T-helper 1 cell (primary cell): ENCODE measurements around the gene CTDSPL.
"Not testable (repeated sequence)": the region's sequence is repeated elsewhere in the genome, so short reads cannot be mapped to it uniquely, and the experiment has no call there.

Source experiments
- DNase-seq, 5 donors: peaks; one replicate each; pipeline ENCODE4 v3.0.0-alpha.2; 2012 to 2020

The CTDSPL gene

GRCh38 chr3:37969596-37970100 is 108.0 kb downstream of the CTDSPL start:
- DNase-seq, result no peak

GRCh38 chr3:37970802-37971201 is 109.1 kb downstream of the CTDSPL start:
- DNase-seq, result no peak

GRCh38 chr3:37971467-37971866 is 109.8 kb downstream of the CTDSPL start:
- no peak for DNase-seq

GRCh38 chr3:37972056-37972455 is 110.4 kb downstream of the CTDSPL start:
- DNase-seq, result not testable (repeated sequence)

GRCh38 chr3:37973246-37974054 is 111.8 kb downstream of the CTDSPL start:
- no peak for DNase-seq

- DNase-seq, result peak; percentile 29 to 66 (median 57)
Measured at GRCh38 chr3:37974121-37975083, 112.7 kb downstream of the CTDSPL start.

- no peak for DNase-seq
Measured at GRCh38 chr3:37979541-37980461, 118.1 kb downstream of the CTDSPL start.

GRCh38 chr3:37980462-37981347 is 119.0 kb downstream of the CTDSPL start:
- DNase-seq, result no peak

- DNase-seq, result no peak
Measured at GRCh38 chr3:37981348-37981664, 119.6 kb downstream of the CTDSPL start.

GRCh38 chr3:37982331-37982730 is 120.7 kb downstream of the CTDSPL start:
- no peak for DNase-seq

- no peak for DNase-seq
Measured at GRCh38 chr3:37984051-37984450, 122.4 kb downstream of the CTDSPL start.

- no peak for DNase-seq
Measured at GRCh38 chr3:37984596-37984995, 122.9 kb downstream of the CTDSPL start.

GRCh38 chr3:37985637-37986320 is 124.1 kb downstream of the CTDSPL start:
- DNase-seq, result no peak

- DNase-seq, result no peak
Measured at GRCh38 chr3:37986479-37987314, 125.0 kb downstream of the CTDSPL start.

- DNase-seq, result no peak
Measured at GRCh38 chr3:37987315-37987697, 125.6 kb downstream of the CTDSPL start.

GRCh38 chr3:37987751-37988179 is 126.1 kb downstream of the CTDSPL start:
- DNase-seq, result no peak

- not testable (repeated sequence) for DNase-seq
Measured at GRCh38 chr3:37988376-37988775, 126.7 kb downstream of the CTDSPL start.

GRCh38 chr3:37988931-37989525 is 127.3 kb downstream of the CTDSPL start:
- no peak for DNase-seq

- DNase-seq, result no peak
Measured at GRCh38 chr3:37989821-37990480, 128.3 kb downstream of the CTDSPL start.
